Ramos (cell line): ENCODE data around the gene C10orf143.

Experiments
- in situ Hi-C: fragments of 300-500 bp; cut with MboI; formaldehyde crosslinking; loops from one replicate; pipeline ENCODE4 v1.14.3; 2022; ENCODE audit warnings: low sequenced_read_pairs; ENCODE audit not compliant: unreplicated experiment

Gene C10orf143

GRCh38 chr10:130062201-130062600 lies 48.4 kb downstream of the C10orf143 start:
- in situ Hi-C loops = no loop called here

- in situ Hi-C loops = no loop called here
These were observed 48.9 kb downstream of the C10orf143 start for GRCh38 chr10:130061760-130062159.

GRCh38 chr10:130054021-130054420 lies 56.6 kb downstream of the C10orf143 start:
- in situ Hi-C loops = no loop called here

- in situ Hi-C loops = no loop called here
These were observed 57.1 kb downstream of the C10orf143 start for GRCh38 chr10:130053561-130053960.

- in situ Hi-C loops = no loop called here
These were observed 58.4 kb downstream of the C10orf143 start for GRCh38 chr10:130052193-130052592.

GRCh38 chr10:130050721-130051120 lies 59.9 kb downstream of the C10orf143 start:
- in situ Hi-C loops = no loop called here

- in situ Hi-C loops = no loop called here
These were observed 60.6 kb downstream of the C10orf143 start for GRCh38 chr10:130049987-130050386.

GRCh38 chr10:130049244-130049643 lies 61.4 kb downstream of the C10orf143 start:
- in situ Hi-C loops = no loop called here

GRCh38 chr10:130048081-130048480 lies 62.5 kb downstream of the C10orf143 start:
- in situ Hi-C loops = no loop called here

- in situ Hi-C loops = no loop called here
These were observed 63.3 kb downstream of the C10orf143 start for GRCh38 chr10:130047336-130047735.

GRCh38 chr10:130046591-130046990 lies 64.0 kb downstream of the C10orf143 start:
- in situ Hi-C loops = no loop called here

- in situ Hi-C loops = no loop called here
These were observed 64.8 kb downstream of the C10orf143 start for GRCh38 chr10:130045801-130046321.

- in situ Hi-C loops = no loop called here
These were observed 65.5 kb downstream of the C10orf143 start for GRCh38 chr10:130045091-130045652.

- in situ Hi-C loops = no loop called here
These were observed 66.3 kb downstream of the C10orf143 start for GRCh38 chr10:130044067-130045061.

- in situ Hi-C loops = no loop called here
These were observed 67.1 kb downstream of the C10orf143 start for GRCh38 chr10:130043491-130043890.

GRCh38 chr10:130042381-130042780 lies 68.2 kb downstream of the C10orf143 start:
- in situ Hi-C loops = no loop called here

- in situ Hi-C loops = no loop called here
These were observed 68.9 kb downstream of the C10orf143 start for GRCh38 chr10:130041451-130042371.

- in situ Hi-C loops = no loop called here
These were observed 69.8 kb downstream of the C10orf143 start for GRCh38 chr10:130040817-130041330.

GRCh38 chr10:130040351-130040750 lies 70.3 kb downstream of the C10orf143 start:
- in situ Hi-C loops = no loop called here

GRCh38 chr10:130039141-130039540 lies 71.5 kb downstream of the C10orf143 start:
- in situ Hi-C loops = no loop called here
